Stomach (tissue), 9 donors: ENCODE results near the gene RPL3. TPM values are rescaled to one million over a fixed set of nuclear protein-coding genes. Genes with fewer than 3 reads are reported as not detected.

Experiments used
- DNase-seq, 2 donors: peaks; one replicate each; pipeline versions ENCODE4 v3.0.0 to v3.0.0-alpha.2; 2013 to 2019
- H3K27ac ChIP-seq, 5 donors: fragments of 200-600 bp in 4 of 5; sonication (generic) in 4 of 5; one replicate each; pipeline ENCODE4 v1.5.1; 2013 to 2019; ENCODE audit warnings: mild to moderate bottlenecking in 1 of 5, moderate library complexity in 1 of 5
- H3K27me3 ChIP-seq, 3 donors: fragments of 200-600 bp; sonication (generic); one replicate each; pipeline ENCODE4 v1.5.1; 2017 to 2019; ENCODE audit warnings: mixed run types in 1 of 3
- H3K36me3 ChIP-seq, 4 donors: fragments of 200-600 bp; sonication (generic); 1 replicate in 3 of 4; 2 replicates in 1 of 4; pipeline ENCODE4 v1.5.1; 2016 to 2019
- H3K4me1 ChIP-seq, 4 donors: fragments of 200-600 bp; sonication (generic); one replicate each; pipeline ENCODE4 v1.5.1; 2016 to 2019
- H3K4me3 ChIP-seq, 4 donors: fragments of 200-600 bp; sonication (generic) in 3 of 4; one replicate each; pipeline ENCODE4 v1.5.1; 2016 to 2019; ENCODE audit warnings: mild to moderate bottlenecking in 1 of 4
- H3K9me3 ChIP-seq, 4 donors: fragments of 200-600 bp; sonication (generic); one replicate each; pipeline ENCODE4 v1.5.1; 2016 to 2019
- EP300 ChIP-seq: sonication (generic); formaldehyde crosslinking; IDR thresholded peaks from one replicate; pipeline ENCODE4 v1.6.1; 2017; ENCODE audit warnings: antibody characterized with exemption
- POLR2A ChIP-seq, 4 donors: fragments of 450-650 bp; IDR thresholded peaks; one replicate each; pipeline ENCODE4 v1.6.1; 2016; ENCODE audit warnings: antibody characterized with exemption in 4 of 4, control low read depth in 2 of 4, mild to moderate bottlenecking in 1 of 4, moderate library complexity in 1 of 4
- POLR2AphosphoS5 ChIP-seq, 3 donors: sonication (generic); formaldehyde crosslinking; IDR thresholded peaks; one replicate each; pipeline ENCODE4 v1.6.1; 2016; ENCODE audit warnings: antibody characterized with exemption in 3 of 3
- WGBS, 5 donors: extraction: QIAGEN DNeasy Blood & Tissue Kit in 3 of 5; methylation state at CpG; one replicate each; pipeline versions ENCODE4 v1.1.5 to v1.1.7; 2013 to 2018; 5-methylcytosine and 5-hydroxymethylcytosine counted together
- intact Hi-C: fragments of 100-400 bp; cut with DNase I; formaldehyde crosslinking; loops from one replicate; pipeline ENCODE4 v1.15.1; 2023; ENCODE audit warnings: low total_unique reads
- polyA plus RNA-seq, 3 donors: library from polyadenylated mRNA; stranded (reverse); fragments of 200-250 nt; gene quantifications; one replicate each; pipeline ENCODE4 v1.2.3, GENCODE V29; 2013
- total RNA-seq, 5 donors: library from RNA; depleted of rRNA; stranded (reverse); fragments of >200 nt; gene quantifications; one replicate each; pipeline versions ENCODE4 v1.1.0 to v1.2.3, GENCODE V29; 2014 to 2016
- TF ChIP-seq, protein P1 (sequence below), 7 experiments: fragments of 450-650 bp in 4 of 7; fragments of 200-600 bp in 3 of 7; sonication (generic) in 3 of 7; IDR thresholded peaks; one replicate each; pipeline ENCODE4 v1.5.1; 2016 to 2019; ENCODE audit warnings: antibody characterized with exemption in 7 of 7, control low read depth in 2 of 7, mild to moderate bottlenecking in 1 of 7
- donor health status: healthy with polysubstance abuse.
- donor health status: Bipolar disorder and iron deficiency.
- donor health status: healthy.

Gene RPL3
- total and polyA plus RNA-seq, 8 donors, result 940 to 5,267 (median 2,482) TPM

DNA sequence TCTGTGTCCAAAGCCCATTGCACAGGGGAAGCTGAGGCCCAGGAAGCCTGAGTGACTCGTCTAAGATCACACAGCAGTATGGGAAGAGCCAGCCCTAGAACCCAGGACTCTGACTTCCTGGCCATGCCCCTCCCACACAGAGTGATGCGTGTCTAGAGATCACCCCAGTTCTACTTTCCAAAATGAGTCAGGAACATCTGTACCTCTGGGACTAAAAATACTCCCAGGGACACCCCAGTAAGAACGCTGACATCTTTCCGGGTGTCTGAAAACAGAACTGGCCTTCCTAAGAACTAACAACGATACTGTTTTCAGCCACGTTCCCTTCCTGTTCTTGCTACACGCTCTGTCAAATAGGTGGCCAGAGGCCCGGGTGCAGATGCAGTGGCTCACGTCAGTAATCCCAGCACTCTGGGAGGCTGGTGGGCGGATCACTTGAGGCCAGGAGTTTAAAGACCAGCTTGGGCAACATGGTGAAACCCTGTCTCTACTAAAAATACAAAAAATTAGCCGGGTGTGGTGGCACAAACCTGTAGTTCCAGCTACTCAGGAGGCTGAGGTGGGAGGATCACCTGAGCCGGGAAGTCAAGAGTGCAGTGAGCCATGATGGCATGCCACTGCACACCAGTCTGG, 52.9 kb downstream of the RPL3 start:
- intact Hi-C loops, result no loop called here
- no peak for TF ChIP-seq POLR2AphosphoS5 (IDR thresholded peaks at IDR 0.05)
- TF ChIP-seq POLR2A (IDR thresholded peaks at IDR 0.05), result no peak
- TF ChIP-seq, protein P1, sequence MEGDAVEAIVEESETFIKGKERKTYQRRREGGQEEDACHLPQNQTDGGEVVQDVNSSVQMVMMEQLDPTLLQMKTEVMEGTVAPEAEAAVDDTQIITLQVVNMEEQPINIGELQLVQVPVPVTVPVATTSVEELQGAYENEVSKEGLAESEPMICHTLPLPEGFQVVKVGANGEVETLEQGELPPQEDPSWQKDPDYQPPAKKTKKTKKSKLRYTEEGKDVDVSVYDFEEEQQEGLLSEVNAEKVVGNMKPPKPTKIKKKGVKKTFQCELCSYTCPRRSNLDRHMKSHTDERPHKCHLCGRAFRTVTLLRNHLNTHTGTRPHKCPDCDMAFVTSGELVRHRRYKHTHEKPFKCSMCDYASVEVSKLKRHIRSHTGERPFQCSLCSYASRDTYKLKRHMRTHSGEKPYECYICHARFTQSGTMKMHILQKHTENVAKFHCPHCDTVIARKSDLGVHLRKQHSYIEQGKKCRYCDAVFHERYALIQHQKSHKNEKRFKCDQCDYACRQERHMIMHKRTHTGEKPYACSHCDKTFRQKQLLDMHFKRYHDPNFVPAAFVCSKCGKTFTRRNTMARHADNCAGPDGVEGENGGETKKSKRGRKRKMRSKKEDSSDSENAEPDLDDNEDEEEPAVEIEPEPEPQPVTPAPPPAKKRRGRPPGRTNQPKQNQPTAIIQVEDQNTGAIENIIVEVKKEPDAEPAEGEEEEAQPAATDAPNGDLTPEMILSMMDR (IDR thresholded peaks at IDR 0.05), result no peak
- no peak for TF ChIP-seq EP300
- Histone ChIP-seq H3K36me3 (no peaks in the 10 kb centered on the region), H3K27me3 (no peaks in the 10 kb centered on the region), H3K27ac (peak overlapping the region in 3 of 5 donors; percentile 38 to 55 (median 47)), H3K4me1 (no peaks in the 10 kb centered on the region), H3K4me3 (no peak overlapping the region), H3K9me3 (peaks cover 5 to 9% (median 7%) of the 10 kb centered on the region in 4 donors)
- DNase-seq, result peak in 1 of 2 donors; percentile 36
- 63 to 76% (median 73%) methylated on average over 12 of the region's 12 CpGs for WGBS, 5 donors

- Histone ChIP-seq H3K4me1 (no peaks in the 10 kb centered on the region), H3K9me3 (peaks cover 10 to 18% (median 15%) of the 10 kb centered on the region in 4 donors), H3K36me3 (no peaks in the 10 kb centered on the region), H3K4me3 (no peak overlapping the region), H3K27ac (peak overlapping the region in 1 of 5 donors; percentile 41), H3K27me3 (no peaks in the 10 kb centered on the region)
- 88 to 93% (median 91%) methylated on average over 23 of the region's 23 CpGs for WGBS, 5 donors
- TF ChIP-seq POLR2AphosphoS5 (IDR thresholded peaks at IDR 0.05) (no peak), POLR2A (IDR thresholded peaks at IDR 0.05) (no peak), EP300 (no peak)
- TF ChIP-seq, protein P1 (IDR thresholded peaks at IDR 0.05), result no peak
- intact Hi-C loops, result no loop called here
- DNase-seq, result no peak
Measured at GRCh38 chr22:39265143-39265886, 54.1 kb downstream of the RPL3 start.

DNA sequence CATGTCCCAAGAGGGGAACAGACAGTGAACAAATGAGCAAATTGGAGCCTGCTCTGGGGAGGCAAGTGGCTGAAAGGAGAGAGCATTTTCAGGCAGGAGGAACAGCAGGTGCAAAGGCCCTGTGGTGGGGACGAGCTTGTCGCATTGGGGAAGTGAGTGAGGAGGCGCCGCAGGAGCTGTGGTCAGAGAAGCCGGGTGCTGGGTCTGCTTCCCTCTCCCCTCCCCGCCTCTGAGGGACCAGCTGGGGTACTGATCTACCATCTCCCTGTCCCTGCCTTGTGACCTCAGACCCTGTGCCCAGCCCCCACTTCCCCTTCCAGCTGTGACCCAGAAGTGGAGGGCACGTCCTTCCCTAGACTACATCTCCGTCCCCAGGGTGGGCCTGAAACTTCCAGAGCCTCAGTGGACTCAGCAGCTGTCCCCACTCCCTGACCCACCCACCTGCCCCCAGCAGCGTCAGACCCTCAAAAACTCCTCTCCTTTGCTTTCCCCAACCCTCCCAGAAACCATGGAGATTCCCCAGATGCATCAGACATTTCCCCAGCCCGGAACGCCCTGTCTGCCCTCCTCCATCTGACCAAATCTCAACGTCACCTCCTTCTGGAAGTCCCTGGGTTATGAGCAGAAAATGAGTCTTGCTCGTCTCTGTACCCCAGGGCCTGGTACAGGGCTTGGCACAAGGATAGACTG, 54.9 kb downstream of the RPL3 start:
- H3K4me1 ChIP-seq, result no peaks in the 10 kb centered on the region
- H3K9me3 ChIP-seq, result peaks cover 10 to 18% (median 15%) of the 10 kb centered on the region in 4 donors
- DNase-seq, result peak in 1 of 2 donors; percentile 38
- H3K36me3 ChIP-seq, result no peaks in the 10 kb centered on the region
- intact Hi-C loops, result no loop called here
- H3K4me3 ChIP-seq, result no peak overlapping the region
- 66 to 82% (median 76%) methylated on average over 13 of the region's 13 CpGs for whole genome bisulfite sequencing, 5 donors
- TF ChIP-seq POLR2AphosphoS5 (IDR thresholded peaks at IDR 0.05), result no peak
- TF ChIP-seq EP300, result no peak
- TF ChIP-seq, protein P1 (IDR thresholded peaks at IDR 0.05), result no peak
- no peak for TF ChIP-seq POLR2A (IDR thresholded peaks at IDR 0.05)
- no peaks in the 10 kb centered on the region for H3K27me3 ChIP-seq
- peak overlapping the region in 1 of 5 donors; percentile 41 for H3K27ac ChIP-seq

GRCh38 chr22:39263626-39264348, 55.6 kb downstream of the RPL3 start:
- TF ChIP-seq POLR2A (IDR thresholded peaks at IDR 0.05) (no peak), POLR2AphosphoS5 (IDR thresholded peaks at IDR 0.05) (no peak), EP300 (no peak)
- TF ChIP-seq, protein P1 (IDR thresholded peaks at IDR 0.05), result no peak
- H3K9me3 ChIP-seq, result peaks cover 10 to 18% (median 15%) of the 10 kb centered on the region in 4 donors
- no peaks in the 10 kb centered on the region for H3K36me3 ChIP-seq
- no peak for DNase-seq
- intact Hi-C loops, result no loop called here
- no peaks in the 10 kb centered on the region for H3K4me1 ChIP-seq
- H3K27me3 ChIP-seq, result no peaks in the 10 kb centered on the region
- WGBS, 5 donors, result 78 to 85% (median 84%) methylated on average over 10 of the region's 10 CpGs
- no peak overlapping the region for H3K27ac ChIP-seq
- no peak overlapping the region for H3K4me3 ChIP-seq
